Calu3 (cell line): ENCODE results near the gene IL17RD. TPM values are rescaled to one million over a fixed set of nuclear protein-coding genes. Genes with fewer than 3 reads are reported as not detected.

Source experiments
- BruUV-seq: library from RNA; stranded (reverse); fragments of 400-500 nt; replicated peaks from 2 replicates; lab custom pipeline; 2021; lab: Mats Ljungman, UMichigan
- CTCF ChIA-PET: fragments of 300-600 bp; sonication (Branson Sonifier 250); formaldehyde crosslinking; loops from one replicate; lab custom pipeline; 2022; ENCODE audit warnings: antibody characterized with exemption; lab: Charles Lee
- DNase-seq: peaks from one replicate; pipeline ENCODE4 v3.0.0; 2022
- H3K27ac Mint-ChIP-seq: one replicate; pipeline ENCODE4 v1.8.0; 2022; ENCODE audit warnings: mixed read lengths; ENCODE audit not compliant: unreplicated experiment
- H3K27me3 Mint-ChIP-seq: one replicate; pipeline ENCODE4 v1.8.0; 2022; ENCODE audit warnings: mixed read lengths; ENCODE audit not compliant: unreplicated experiment
- H3K36me3 Mint-ChIP-seq: one replicate; pipeline ENCODE4 v1.8.0; 2022; ENCODE audit warnings: mild to moderate bottlenecking, moderate library complexity, mixed read lengths; ENCODE audit not compliant: insufficient read depth, unreplicated experiment
- H3K4me1 Mint-ChIP-seq: one replicate; pipeline ENCODE4 v1.8.0; 2022; ENCODE audit warnings: mild to moderate bottlenecking, low read depth, mixed read lengths; ENCODE audit not compliant: unreplicated experiment
- H3K4me3 Mint-ChIP-seq: one replicate; pipeline ENCODE4 v1.8.0; 2022; ENCODE audit warnings: mild to moderate bottlenecking, low read depth, moderate library complexity, mixed read lengths; ENCODE audit not compliant: unreplicated experiment
- H3K9me3 Mint-ChIP-seq: one replicate; pipeline ENCODE4 v1.8.0; 2022; ENCODE audit warnings: low read depth, mixed read lengths; ENCODE audit not compliant: unreplicated experiment
- CTCF ChIP-seq: fragments of 200-600 bp; IDR thresholded peaks from one replicate; pipeline ENCODE4 v1.8.0; 2022; ENCODE audit warnings: antibody characterized with exemption; ENCODE audit not compliant: unreplicated experiment
- intact Hi-C: fragments of 100-400 bp; cut with micrococcal nuclease; formaldehyde crosslinking; loops from one replicate; pipeline ENCODE4 v1.10.0; 2022; ENCODE audit not compliant: unreplicated experiment
- total RNA-seq: library from RNA; stranded (reverse); gene quantifications from 2 replicates; pipeline ENCODE4 v1.2.3, GENCODE V29; 2022

Gene IL17RD
- total RNA-seq, 1 experiment from 2014 or later = 2.2 TPM

GRCh38 chr3:57163751-57164150 is 1.4 kb downstream of the IL17RD start:
- no peak for TF ChIP-seq CTCF
- Mint-ChIP-seq H3K4me1 (peaks cover 14% of the 10 kb centered on the region), H3K9me3 (no peaks in the 10 kb centered on the region), H3K36me3 (peaks cover 19% of the 10 kb centered on the region), H3K4me3 (peak overlapping the region; percentile 74), H3K27ac (no peak overlapping the region), H3K27me3 (peaks cover 65% of the 10 kb centered on the region)
- no TSS peak for BruUV-seq
- DNase-seq = no peak
- CTCF ChIA-PET = no interaction called here
- intact Hi-C loops = no loop called here

- Mint-ChIP-seq H3K4me3 (no peak overlapping the region), H3K9me3 (no peaks in the 10 kb centered on the region), H3K27ac (no peak overlapping the region), H3K4me1 (peaks cover 14% of the 10 kb centered on the region), H3K36me3 (peaks cover 19% of the 10 kb centered on the region), H3K27me3 (peaks cover 64% of the 10 kb centered on the region)
- BruUV-seq = no TSS peak
- CTCF ChIA-PET = interaction anchor here (0.5 kb wide), 1 partner anchor 644 kb away, joined by 3 read pairs; no protein-coding TSS in a partner anchor
- no peak for TF ChIP-seq CTCF
- no peak for DNase-seq
- intact Hi-C loops = no loop called here
These were observed 3.2 kb downstream of the IL17RD start for GRCh38 chr3:57161915-57162314.

- Mint-ChIP-seq H3K27ac (no peak overlapping the region), H3K27me3 (peaks cover 63% of the 10 kb centered on the region)
These were observed 4.2 kb downstream of the IL17RD start for GRCh38 chr3:57160765-57161538.

More at GRCh38 chr3:57160765-57161538, 4.2 kb downstream of the IL17RD start:
- peaks cover 4% of the 10 kb centered on the region for H3K4me1 Mint-ChIP-seq
- DNase-seq = no peak
- intact Hi-C loops = no loop called here
- peaks cover 18% of the 10 kb centered on the region for H3K36me3 Mint-ChIP-seq
- CTCF ChIA-PET = interaction anchor here (0.6 kb wide), 1 partner anchor 78 kb away, joined by 8 read pairs; no protein-coding TSS in a partner anchor
- no peak overlapping the region for H3K4me3 Mint-ChIP-seq
- BruUV-seq = no TSS peak
- no peak for TF ChIP-seq CTCF
- no peaks in the 10 kb centered on the region for H3K9me3 Mint-ChIP-seq
